HL-60 (cell line): ENCODE results near the gene CCDC74B.

Source experiments
- POLR2AphosphoS5 ChIP-seq: IDR thresholded peaks from 2 replicates; pipeline ENCODE4 v1.6.1; 2012; ENCODE audit warnings: low read depth
- SPI1 ChIP-seq: IDR thresholded peaks from 2 replicates; pipeline ENCODE4 v1.6.1; 2012; ENCODE audit warnings: low read depth, mild to moderate bottlenecking, borderline replicate concordance
- TF ChIP-seq, protein P1 (sequence below): IDR thresholded peaks from one replicate; pipeline ENCODE4 v1.5.1; 2011; ENCODE audit warnings: low read length, control low read depth, inconsistent platforms; ENCODE audit not compliant: insufficient read depth
- TF ChIP-seq, protein P2 (sequence below): IDR thresholded peaks from 2 replicates; pipeline ENCODE4 v1.6.1; 2012; ENCODE audit warnings: low read depth; ENCODE audit not compliant: insufficient replicate concordance

- TF ChIP-seq, protein P1, sequence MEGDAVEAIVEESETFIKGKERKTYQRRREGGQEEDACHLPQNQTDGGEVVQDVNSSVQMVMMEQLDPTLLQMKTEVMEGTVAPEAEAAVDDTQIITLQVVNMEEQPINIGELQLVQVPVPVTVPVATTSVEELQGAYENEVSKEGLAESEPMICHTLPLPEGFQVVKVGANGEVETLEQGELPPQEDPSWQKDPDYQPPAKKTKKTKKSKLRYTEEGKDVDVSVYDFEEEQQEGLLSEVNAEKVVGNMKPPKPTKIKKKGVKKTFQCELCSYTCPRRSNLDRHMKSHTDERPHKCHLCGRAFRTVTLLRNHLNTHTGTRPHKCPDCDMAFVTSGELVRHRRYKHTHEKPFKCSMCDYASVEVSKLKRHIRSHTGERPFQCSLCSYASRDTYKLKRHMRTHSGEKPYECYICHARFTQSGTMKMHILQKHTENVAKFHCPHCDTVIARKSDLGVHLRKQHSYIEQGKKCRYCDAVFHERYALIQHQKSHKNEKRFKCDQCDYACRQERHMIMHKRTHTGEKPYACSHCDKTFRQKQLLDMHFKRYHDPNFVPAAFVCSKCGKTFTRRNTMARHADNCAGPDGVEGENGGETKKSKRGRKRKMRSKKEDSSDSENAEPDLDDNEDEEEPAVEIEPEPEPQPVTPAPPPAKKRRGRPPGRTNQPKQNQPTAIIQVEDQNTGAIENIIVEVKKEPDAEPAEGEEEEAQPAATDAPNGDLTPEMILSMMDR, result no peak
- no peak for TF ChIP-seq POLR2AphosphoS5
- no peak for TF ChIP-seq SPI1
- TF ChIP-seq, protein P2, sequence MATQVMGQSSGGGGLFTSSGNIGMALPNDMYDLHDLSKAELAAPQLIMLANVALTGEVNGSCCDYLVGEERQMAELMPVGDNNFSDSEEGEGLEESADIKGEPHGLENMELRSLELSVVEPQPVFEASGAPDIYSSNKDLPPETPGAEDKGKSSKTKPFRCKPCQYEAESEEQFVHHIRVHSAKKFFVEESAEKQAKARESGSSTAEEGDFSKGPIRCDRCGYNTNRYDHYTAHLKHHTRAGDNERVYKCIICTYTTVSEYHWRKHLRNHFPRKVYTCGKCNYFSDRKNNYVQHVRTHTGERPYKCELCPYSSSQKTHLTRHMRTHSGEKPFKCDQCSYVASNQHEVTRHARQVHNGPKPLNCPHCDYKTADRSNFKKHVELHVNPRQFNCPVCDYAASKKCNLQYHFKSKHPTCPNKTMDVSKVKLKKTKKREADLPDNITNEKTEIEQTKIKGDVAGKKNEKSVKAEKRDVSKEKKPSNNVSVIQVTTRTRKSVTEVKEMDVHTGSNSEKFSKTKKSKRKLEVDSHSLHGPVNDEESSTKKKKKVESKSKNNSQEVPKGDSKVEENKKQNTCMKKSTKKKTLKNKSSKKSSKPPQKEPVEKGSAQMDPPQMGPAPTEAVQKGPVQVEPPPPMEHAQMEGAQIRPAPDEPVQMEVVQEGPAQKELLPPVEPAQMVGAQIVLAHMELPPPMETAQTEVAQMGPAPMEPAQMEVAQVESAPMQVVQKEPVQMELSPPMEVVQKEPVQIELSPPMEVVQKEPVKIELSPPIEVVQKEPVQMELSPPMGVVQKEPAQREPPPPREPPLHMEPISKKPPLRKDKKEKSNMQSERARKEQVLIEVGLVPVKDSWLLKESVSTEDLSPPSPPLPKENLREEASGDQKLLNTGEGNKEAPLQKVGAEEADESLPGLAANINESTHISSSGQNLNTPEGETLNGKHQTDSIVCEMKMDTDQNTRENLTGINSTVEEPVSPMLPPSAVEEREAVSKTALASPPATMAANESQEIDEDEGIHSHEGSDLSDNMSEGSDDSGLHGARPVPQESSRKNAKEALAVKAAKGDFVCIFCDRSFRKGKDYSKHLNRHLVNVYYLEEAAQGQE, result no peak
Observed at GRCh38 chr2:130187268-130187667, 42.4 kb upstream of the CCDC74B start.
